Measurements from ENCODE around the gene KCNJ3. TPM values are rescaled to one million over a fixed set of nuclear protein-coding genes. Genes with fewer than 3 reads are reported as not detected.

KCNJ3 gene
- total RNA-seq, 4 donors from 2014 or later, result 0.40 to 1.3 (median 0.55) TPM; not detected in 1

DNA sequence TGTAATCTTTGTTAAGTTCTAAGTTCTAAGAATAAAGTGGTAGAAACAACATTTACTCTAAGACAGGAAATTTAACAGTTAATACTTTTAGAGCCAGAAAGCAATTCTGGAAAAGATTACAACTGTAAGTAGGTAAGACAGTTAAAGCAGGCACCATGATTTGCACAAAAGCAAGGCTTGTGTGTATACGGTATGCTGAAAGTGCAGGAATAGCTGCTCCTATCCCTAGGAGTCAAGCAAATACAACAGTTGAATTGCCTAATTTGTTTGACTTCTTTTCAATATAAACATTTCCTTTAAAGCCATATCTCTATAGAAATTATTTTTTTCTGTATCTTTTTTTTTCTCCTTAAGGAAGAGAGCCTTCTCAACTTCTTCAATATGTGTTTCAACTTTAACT is 116.4 kb downstream of the KCNJ3 start:
- in situ Hi-C loops (cut with MboI; ENCODE audit: low pct_ligation_motif_present in 1 of 4, low pct_unique_long_range_greater_than_20kb in 1 of 4, low sequenced_read_pairs in 3 of 4) (no loop called here), intact Hi-C loops (cut with DNase I; ENCODE audit: low total_unique reads) (no loop called here)
- Histone ChIP-seq H3K4me3 (no peak overlapping the region), H3K27ac (no peak overlapping the region), H3K27me3 (no peaks in the 10 kb centered on the region), H3K9me3 (no peaks in the 10 kb centered on the region), H3K4me1 (no peaks in the 10 kb centered on the region), H3K36me3 (no peaks in the 10 kb centered on the region)
- TF ChIP-seq POLR2AphosphoS5 (IDR thresholded peaks at IDR 0.05) (no peak), EP300 (IDR thresholded peaks at IDR 0.05; ENCODE audit: low read depth) (no peak), POLR2A (IDR thresholded peaks at IDR 0.05) (no peak)
- TF ChIP-seq, protein P1, sequence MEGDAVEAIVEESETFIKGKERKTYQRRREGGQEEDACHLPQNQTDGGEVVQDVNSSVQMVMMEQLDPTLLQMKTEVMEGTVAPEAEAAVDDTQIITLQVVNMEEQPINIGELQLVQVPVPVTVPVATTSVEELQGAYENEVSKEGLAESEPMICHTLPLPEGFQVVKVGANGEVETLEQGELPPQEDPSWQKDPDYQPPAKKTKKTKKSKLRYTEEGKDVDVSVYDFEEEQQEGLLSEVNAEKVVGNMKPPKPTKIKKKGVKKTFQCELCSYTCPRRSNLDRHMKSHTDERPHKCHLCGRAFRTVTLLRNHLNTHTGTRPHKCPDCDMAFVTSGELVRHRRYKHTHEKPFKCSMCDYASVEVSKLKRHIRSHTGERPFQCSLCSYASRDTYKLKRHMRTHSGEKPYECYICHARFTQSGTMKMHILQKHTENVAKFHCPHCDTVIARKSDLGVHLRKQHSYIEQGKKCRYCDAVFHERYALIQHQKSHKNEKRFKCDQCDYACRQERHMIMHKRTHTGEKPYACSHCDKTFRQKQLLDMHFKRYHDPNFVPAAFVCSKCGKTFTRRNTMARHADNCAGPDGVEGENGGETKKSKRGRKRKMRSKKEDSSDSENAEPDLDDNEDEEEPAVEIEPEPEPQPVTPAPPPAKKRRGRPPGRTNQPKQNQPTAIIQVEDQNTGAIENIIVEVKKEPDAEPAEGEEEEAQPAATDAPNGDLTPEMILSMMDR (IDR thresholded peaks at IDR 0.05), result no peak
- DNase-seq, result no peak
- whole genome bisulfite sequencing, 2 donors (ENCODE audit: low coverage in 1 of 2), result 45 to 67% methylated on average over 1 of the region's 1 CpG

DNA sequence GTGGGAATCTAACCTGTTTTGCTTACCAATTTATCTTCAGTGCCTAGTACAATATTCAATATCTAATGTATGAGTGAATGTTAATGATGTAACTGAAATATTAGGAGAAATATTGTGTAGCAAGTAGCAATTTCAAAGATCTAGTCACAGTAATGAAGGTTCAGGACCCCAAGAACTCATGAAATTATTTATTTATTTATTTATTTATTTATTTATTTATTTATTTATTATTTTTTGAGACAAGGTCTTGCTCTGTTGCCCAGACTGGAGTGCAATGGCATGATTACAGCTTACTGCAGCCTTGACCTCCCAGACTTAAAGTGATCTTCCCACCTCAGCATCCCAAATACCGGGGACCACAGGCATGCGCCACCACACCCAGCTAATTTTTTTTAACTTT is 126.9 kb downstream of the KCNJ3 start:
- intact Hi-C loops (cut with DNase I; ENCODE audit: low total_unique reads), result no loop called here
- in situ Hi-C loops (cut with MboI; ENCODE audit: low pct_ligation_motif_present in 1 of 4, low pct_unique_long_range_greater_than_20kb in 1 of 4, low sequenced_read_pairs in 3 of 4), result no loop called here
- no peak for TF ChIP-seq POLR2A (IDR thresholded peaks at IDR 0.05)
- TF ChIP-seq, protein P1 (IDR thresholded peaks at IDR 0.05), result no peak
- TF ChIP-seq POLR2AphosphoS5 (IDR thresholded peaks at IDR 0.05), result no peak
- no peak for TF ChIP-seq EP300 (IDR thresholded peaks at IDR 0.05; ENCODE audit: low read depth)
- H3K27me3 ChIP-seq, result no peaks in the 10 kb centered on the region
- no peak overlapping the region for H3K27ac ChIP-seq
- H3K4me1 ChIP-seq, result no peaks in the 10 kb centered on the region
- no peak for DNase-seq
- no peak overlapping the region for H3K4me3 ChIP-seq
- WGBS, 2 donors (ENCODE audit: low coverage in 1 of 2), result 63 to 100% methylated on average over 1 to 2 of the region's 2 CpGs
- H3K36me3 ChIP-seq, result no peaks in the 10 kb centered on the region
- no peaks in the 10 kb centered on the region for H3K9me3 ChIP-seq

DNA sequence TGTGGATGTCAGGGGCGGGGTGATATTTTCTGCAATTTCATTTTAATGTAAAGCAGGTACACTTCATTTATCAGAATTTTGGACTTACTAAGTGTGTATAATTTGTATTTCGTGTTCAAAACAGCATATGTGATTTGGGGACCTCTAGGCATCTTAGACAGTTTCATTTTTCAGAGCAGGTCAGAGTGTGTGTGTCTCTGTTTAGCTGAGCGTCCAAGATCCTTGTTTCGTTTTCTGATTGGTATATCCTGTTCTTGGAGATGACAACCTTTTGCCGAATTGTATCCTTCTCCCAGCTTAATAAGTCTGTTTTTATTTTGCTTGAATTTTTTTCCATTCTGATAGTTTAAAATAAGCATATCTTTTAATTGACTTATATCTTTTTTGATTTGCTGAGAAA is 128.3 kb downstream of the KCNJ3 start:
- in situ Hi-C loops (cut with MboI; ENCODE audit: low pct_ligation_motif_present in 1 of 4, low pct_unique_long_range_greater_than_20kb in 1 of 4, low sequenced_read_pairs in 3 of 4) (no loop called here), intact Hi-C loops (cut with DNase I; ENCODE audit: low total_unique reads) (no loop called here)
- Histone ChIP-seq H3K36me3 (no peaks in the 10 kb centered on the region), H3K27ac (no peak overlapping the region), H3K4me3 (no peak overlapping the region), H3K4me1 (no peaks in the 10 kb centered on the region), H3K9me3 (no peaks in the 10 kb centered on the region), H3K27me3 (no peaks in the 10 kb centered on the region)
- WGBS, 2 donors (ENCODE audit: low coverage in 1 of 2), result 62 to 71% methylated on average over 5 of the region's 5 CpGs
- no peak for TF ChIP-seq POLR2A (IDR thresholded peaks at IDR 0.05)
- TF ChIP-seq POLR2AphosphoS5 (IDR thresholded peaks at IDR 0.05), result no peak
- TF ChIP-seq, protein P1 (IDR thresholded peaks at IDR 0.05), result no peak
- TF ChIP-seq EP300 (IDR thresholded peaks at IDR 0.05; ENCODE audit: low read depth), result no peak
- no peak for DNase-seq

DNA sequence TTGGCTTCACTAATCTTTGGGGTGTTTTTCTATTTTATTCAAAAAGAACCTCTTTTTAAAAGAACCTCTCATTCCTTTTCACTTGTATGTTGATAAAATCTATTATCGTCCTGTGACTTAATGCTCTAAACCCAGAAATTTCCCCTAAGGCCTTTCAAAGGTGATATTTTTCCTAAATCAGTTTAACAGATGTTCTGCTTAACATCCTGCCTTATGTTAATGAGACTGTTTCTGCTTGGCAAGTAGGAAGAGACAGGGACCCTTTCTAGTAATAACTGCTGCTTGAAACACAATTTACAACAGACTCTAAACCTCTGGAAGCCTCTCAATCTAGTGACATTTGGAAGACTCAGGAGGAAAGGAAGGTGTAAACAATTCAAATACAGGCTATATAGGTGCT is 128.8 kb downstream of the KCNJ3 start:
- in situ Hi-C loops (cut with MboI; ENCODE audit: low pct_ligation_motif_present in 1 of 4, low pct_unique_long_range_greater_than_20kb in 1 of 4, low sequenced_read_pairs in 3 of 4), result no loop called here
- DNase-seq, result no peak
- WGBS, 2 donors (ENCODE audit: low coverage in 1 of 2), result 67% methylated on average over 1 of the region's 1 CpG; no CpG with 5 or more reads in 1 of the 2 donors
- no peaks in the 10 kb centered on the region for H3K27me3 ChIP-seq
- no peaks in the 10 kb centered on the region for H3K36me3 ChIP-seq
- H3K4me3 ChIP-seq, result no peak overlapping the region
- intact Hi-C loops (cut with DNase I; ENCODE audit: low total_unique reads), result no loop called here
- TF ChIP-seq POLR2AphosphoS5 (IDR thresholded peaks at IDR 0.05), result no peak
- no peaks in the 10 kb centered on the region for H3K4me1 ChIP-seq
- H3K9me3 ChIP-seq, result no peaks in the 10 kb centered on the region
- H3K27ac ChIP-seq, result no peak overlapping the region

DNA sequence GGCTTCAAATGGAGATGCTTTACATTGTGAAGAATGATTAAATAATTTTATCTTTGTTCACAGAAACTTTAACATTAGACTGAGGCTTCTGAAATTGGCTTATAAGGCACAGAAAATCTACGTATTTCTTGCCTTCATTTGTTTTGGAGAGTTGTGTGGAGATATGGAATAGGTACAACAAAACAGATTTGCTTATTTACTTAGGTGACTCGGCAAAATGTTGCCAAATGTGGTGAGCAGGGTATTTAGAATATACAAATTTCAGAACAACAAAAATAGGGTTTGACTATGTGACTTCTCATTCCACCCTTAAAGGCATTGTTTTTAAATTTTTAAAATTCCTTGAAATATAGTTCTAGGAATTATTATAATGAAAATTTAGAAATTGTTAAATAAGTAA is 134.2 kb downstream of the KCNJ3 start:
- Histone ChIP-seq H3K27me3 (no peaks in the 10 kb centered on the region), H3K36me3 (no peaks in the 10 kb centered on the region), H3K4me3 (no peak overlapping the region), H3K4me1 (no peaks in the 10 kb centered on the region), H3K9me3 (no peaks in the 10 kb centered on the region), H3K27ac (no peak overlapping the region)
- TF ChIP-seq POLR2AphosphoS5 (IDR thresholded peaks at IDR 0.05), result no peak
- TF ChIP-seq, protein P1 (IDR thresholded peaks at IDR 0.05), result no peak
- WGBS, 2 donors (ENCODE audit: low coverage in 1 of 2), result 74 to 83% methylated on average over 2 of the region's 2 CpGs
- DNase-seq, result no peak
- in situ Hi-C loops (cut with MboI; ENCODE audit: low pct_ligation_motif_present in 1 of 4, low pct_unique_long_range_greater_than_20kb in 1 of 4, low sequenced_read_pairs in 3 of 4) (no loop called here), intact Hi-C loops (cut with DNase I; ENCODE audit: low total_unique reads) (no loop called here)

Data from transverse colon (tissue), 4 donors.